HG03575 (cell line): ENCODE data around the gene FBXO41.
"Not testable (repeated sequence)": the region's sequence is repeated elsewhere in the genome, so short reads cannot be mapped to it uniquely, and the experiment has no call there.

Experiments
- ATAC-seq: cut with Tn5 transposase; IDR thresholded peaks from one replicate; pipeline ENCODE4 v1.9.1; 2021; ENCODE audit not compliant: unreplicated experiment, insufficient number of reproducible peaks, low FRiP score; ENCODE audit errors: extremely low read depth

The FBXO41 gene

DNA sequence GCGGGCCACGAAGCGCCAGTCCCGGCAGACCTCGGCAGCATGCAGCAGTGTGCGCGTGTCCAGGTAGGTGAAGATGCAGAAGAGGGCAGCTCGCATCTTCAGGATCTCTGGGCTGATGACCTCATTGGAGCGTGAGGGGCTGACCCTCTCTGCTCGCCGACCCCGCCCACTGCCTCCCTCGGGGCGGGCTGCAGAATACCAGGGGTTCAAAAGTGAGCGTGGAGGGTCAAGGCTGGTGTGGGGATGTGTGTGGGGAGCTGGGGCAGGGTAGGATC is 20.0 kb downstream of the FBXO41 start:
- no peak for ATAC-seq

DNA sequence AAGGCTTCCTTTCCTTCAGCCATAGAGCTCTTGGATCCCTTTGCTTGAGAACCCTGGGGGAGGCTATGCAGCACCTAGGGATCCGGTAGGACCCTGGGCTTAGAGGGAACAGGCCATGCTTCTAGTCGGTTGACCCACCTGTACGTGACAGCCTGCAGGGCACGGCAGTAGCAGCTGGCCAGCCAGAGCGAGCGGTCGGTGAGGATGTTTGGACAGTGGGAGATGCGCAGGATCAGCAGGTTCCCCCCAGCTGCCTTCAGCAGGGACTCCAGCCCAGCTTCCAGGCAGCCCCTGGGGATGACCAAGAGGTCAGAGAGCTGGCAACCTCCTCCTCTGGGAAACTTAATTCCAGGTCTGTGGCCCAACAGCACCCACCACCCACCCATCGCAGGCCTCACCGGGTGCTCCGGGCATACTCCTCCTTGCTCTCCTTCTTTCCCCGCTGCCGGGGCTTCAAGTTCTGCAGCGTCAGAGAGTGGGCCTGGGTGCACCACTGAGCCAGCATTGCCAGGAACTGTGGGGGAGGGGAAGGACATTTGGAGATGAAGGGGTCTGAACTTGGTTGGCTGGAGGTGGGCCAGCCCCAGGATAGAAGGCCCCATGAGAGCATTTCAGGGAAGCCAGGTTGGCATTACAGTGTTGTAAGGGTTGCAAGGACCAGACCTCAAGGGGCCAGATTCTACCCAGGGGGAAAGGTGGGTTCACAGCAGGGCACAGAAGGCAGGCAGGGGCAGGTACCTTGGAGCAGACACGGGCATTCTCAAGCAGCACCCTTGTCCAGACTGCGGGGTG is 20.5 kb downstream of the FBXO41 start:
- ATAC-seq = no peak

DNA sequence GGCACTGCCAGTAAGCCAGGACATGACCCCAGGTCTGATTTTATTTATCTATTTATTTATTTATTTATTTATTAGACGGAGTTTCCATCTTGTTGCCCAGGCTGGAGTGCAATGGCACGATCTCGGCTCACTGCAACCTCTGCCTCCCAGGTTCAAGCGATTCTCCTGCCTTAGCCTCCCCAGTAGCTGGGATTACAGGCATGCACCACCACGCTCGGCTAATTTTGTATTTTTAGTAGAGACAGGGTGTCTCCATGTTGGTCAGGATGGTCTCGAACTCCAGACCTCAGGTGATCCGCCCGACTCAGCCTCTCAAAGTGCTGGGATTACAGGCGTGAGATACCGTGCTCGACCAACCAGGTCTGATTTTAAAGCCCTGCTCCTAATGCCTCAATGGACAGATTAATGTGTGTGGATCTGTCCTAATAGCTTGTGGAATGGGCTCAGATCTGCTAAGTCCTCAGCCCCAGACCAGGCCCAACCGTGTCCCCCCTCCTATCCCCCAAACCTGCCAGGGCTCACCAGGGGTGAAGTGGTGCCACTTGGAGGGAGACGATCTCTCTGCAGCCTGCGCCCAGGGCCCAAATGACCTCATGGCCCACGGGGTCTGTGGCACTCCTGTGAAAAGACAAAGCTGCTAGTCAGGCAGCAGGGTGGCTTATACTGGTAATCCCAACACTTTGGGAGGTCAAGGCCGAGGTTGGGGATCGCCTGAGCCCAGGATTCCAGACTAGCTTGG is 21.4 kb downstream of the FBXO41 start:
- not testable (repeated sequence) for ATAC-seq

DNA sequence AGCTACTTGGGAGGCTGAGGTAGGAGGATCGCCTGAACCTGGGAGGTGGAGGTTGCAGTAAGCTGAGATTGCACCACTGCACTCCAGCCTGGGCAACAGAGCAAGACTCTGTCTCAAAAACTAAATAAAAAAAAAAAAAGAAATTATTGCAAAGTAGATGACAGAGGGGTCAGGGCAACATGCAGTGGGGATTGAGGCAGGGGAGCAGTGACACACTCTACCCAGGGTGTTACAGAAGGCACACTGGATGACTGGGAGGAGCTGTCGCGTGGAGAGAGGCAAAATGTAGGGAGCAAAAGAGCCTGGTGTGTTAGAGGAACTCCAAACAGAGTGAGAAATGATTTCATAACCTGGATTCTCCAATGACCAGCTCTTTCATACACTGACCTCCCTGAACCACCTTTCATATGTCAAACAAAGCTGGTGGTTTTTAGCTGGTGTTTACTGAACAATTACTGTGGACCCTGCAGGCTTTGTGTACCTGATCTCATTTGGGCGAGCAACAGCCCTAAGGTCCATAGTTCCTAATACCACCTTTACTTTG is 22.1 kb downstream of the FBXO41 start:
- ATAC-seq = no peak

DNA sequence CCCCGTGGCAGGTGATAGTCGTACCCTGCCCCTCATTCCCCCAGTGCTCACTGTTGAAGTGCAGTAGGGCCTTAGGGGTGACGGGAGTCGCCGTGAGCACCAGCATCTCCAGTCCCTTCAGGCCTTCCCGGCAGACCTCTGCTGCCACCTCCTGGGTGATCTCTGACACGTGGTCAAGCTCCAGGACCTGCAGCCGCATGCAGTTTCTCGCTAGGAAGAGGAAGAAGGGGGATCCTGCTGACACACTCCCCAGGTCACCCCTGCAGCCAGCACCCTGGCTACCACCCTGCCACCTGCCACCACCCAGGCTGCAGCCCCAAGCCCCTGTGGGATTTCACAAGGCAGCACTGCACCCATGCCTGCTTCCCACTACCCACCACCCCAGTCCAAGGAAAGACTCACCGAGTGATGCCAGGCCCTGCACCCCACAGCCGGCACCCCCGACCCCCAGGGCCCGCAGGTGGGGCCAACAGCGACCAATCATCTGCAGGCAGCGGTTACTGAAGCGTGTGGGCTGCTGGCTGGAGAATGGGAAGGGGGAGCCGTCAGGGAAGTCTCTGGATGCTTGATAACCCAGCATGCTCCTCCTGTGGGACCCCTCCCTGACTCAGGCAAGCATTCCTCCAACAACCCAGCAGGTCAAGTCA is 23.8 kb downstream of the FBXO41 start:
- no peak for ATAC-seq

DNA sequence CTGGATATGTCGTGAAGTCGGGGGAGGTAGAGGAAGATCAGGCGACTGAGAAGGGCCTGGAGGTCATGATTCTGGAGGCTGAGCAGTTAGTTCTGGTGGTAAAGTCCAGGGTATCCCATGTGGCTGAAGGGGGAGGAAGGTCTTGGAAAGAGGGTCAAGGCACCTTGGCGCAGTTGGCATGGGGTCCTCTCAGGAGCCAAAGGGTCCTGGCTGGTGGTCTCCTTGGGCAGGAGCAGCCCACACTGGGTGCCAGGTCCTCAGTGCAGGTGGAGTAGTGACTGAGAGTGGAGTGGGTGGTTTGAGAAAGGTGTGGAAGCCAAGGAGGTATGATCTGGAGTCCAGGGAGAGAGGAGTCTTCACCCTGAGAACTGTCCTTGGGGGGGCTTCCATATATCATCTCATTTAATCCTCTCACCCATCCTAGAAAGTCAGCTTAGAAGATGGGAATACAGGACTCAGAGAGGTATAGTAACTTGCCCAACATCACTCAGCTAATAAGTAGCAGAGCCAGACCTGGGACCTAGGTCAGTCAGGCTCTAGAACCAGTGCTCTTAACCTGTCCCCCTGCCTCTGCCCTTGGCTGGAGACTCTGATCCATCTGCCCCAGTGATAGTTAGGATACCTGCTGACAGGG is 24.5 kb downstream of the FBXO41 start:
- ATAC-seq = no peak

DNA sequence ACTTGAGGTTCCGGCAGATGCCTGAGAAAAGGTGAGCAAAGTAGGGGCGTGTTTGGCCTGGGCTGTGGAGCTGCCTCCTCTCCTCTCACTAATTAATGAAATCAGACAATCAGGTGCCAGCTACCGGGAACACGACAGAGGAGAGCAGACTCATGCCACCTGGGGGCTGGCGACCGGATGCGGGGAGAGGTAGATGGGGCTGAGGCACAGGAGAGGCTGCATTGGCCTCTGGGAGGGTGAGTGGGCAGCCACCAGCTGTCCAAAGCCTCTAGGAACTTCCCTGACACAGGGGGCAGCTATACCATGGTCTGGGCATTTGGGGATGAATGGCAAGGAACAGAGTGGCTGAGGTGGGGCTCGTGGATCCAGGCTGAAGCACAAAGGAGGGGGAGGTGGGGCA is 25.0 kb downstream of the FBXO41 start:
- ATAC-seq = no peak

DNA sequence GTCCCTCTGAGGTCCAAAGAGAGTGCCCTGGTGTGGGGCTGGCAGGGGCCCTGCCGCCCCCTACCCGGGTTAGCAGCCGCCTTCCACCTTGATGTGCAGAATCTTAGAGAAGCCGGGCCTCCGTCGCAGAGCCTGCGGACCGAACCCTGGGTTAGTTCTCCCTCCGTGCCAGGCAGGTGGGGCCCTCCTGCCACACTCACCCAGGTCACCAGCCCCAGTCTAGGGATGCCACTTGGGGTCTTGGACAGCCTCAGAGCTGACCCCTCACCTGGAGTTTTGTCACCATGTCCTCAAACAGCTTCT is 25.4 kb downstream of the FBXO41 start:
- no peak for ATAC-seq

DNA sequence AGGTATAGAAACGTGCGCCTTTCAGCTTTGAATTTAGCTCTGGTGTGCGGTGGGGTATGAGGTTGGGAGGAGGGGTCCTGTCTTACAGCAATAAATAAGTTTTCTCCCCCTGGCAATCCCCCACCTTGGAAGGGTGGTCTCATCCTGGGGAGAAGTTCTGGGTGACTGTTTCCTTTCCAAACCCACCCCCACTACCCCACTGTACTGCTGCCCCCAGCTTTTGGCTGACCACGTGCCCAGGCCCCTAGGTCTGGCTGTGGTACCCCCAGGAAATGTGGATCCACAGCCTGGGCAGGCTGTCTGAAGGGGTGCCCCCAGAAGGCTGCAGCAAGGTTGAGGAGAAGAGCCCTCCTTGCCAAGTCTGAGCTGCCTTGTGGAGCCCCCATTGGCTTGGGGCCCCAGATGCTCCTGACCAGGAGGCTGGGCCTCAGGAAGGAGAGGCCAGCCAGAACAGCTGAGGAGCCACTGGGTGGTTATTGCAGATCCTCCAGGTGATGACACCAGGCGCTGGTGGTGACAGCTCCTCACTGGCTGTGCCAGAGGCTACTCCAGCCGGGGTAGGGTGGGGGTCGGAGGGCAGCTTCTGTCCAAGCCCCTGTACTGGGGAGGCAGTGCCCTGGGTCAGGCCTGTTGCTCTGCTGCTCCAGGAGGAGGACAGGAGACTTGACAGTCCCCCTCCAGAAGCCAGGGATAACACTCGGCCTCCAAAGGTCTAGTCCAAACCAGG is 25.9 kb downstream of the FBXO41 start:
- ATAC-seq = no peak

DNA sequence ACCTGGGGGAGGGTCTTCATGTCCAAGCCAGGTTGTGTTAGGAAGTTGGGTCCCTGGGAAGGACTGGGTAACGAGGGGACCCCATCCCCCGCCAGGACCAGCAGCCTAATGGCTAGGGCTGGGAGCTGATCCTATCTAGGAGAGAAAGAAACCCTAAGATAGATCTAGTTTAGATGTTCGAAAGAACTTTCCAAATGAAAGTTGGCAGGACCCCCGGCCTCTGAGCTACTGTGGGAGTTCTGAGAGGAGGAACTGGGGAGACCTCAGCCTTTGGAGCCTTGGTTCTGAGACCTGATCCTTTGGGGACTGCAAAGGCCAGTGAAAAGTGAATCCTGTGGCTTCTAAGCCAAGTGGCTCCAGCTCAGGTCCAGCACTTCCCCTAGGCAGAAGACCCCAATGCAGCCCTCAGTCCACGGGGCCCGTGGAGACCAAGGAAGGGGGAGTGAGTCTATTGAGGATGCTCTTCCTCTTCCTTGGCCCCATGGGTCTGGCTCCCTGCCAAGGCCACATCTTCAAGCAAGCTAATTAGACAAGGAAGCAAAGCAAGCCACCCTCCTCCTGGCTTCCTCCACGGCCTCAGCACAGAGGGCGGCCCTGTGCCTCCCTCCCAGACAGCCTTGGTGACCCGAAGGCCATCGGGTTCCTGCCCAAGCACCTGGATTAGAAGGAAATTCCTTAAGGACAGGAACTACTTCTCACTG is 26.7 kb downstream of the FBXO41 start:
- no peak for ATAC-seq

DNA sequence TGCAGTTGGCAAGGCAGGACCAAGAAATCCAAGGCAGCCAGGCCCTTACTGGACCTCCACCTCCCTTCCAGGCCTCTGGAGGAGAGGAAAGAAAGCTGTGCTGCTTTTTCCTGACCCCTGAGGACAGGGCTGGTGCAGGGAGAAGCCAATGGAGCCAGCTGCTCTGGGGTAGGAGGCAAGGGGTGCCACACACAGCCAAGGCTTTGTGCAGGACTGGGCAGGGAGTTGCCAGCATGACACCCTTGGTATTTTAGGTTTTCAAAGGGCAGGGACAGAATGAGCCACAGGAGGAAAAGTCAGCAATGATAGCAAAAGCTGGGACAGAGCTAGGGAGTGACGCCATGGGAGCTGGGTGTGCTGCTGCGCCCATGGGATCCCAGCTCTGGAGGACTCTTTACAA is 27.3 kb downstream of the FBXO41 start:
- no peak for ATAC-seq

DNA sequence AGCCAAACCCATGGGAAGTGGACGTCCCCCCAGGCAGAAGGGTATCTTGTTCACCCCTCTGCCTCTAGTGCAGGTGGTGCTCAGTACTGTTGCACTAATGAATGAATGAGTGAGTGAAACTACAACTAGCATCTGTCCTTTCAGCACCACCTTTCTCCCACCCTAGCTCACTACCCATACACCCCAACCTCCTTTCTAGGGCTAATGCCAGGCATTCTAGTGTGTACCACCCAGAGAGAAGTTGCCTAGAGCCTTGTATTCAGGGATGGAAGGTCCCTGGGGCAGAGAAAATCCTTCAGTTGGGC is 27.7 kb downstream of the FBXO41 start:
- no peak for ATAC-seq

DNA sequence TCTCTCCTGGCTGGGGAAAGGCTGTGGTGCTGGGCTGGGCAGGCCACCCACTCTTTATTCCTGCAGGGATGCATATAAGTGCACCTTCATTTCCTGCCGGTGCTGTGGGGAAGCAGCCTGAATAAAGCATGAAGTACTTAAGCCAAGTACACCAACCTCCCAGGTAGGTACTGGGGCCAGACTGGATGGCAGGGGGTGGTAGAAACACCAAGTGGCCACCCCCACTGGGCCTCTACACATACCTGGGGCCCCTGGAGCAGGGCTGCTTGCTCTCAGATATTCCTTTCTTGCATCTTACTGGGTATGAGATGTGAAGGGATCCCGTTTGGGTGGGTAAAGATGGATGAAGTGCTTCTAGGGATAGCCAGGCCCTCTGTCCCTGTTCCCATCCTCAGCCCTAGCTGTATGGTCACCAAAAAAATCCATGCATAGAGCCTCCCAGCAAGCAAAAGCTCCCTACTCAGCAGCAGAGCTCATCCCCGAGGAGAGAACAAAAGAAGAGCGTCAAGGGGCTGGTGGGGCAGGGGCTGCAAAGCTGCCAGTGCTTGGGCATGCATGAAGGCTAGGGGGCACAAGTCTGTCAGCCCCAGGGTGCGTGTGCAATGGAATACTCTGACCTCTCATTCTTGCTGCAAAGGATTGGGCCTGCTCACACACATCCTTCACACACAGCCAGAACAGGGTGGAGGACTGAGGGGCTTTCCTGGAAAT is 28.2 kb downstream of the FBXO41 start:
- no peak for ATAC-seq

DNA sequence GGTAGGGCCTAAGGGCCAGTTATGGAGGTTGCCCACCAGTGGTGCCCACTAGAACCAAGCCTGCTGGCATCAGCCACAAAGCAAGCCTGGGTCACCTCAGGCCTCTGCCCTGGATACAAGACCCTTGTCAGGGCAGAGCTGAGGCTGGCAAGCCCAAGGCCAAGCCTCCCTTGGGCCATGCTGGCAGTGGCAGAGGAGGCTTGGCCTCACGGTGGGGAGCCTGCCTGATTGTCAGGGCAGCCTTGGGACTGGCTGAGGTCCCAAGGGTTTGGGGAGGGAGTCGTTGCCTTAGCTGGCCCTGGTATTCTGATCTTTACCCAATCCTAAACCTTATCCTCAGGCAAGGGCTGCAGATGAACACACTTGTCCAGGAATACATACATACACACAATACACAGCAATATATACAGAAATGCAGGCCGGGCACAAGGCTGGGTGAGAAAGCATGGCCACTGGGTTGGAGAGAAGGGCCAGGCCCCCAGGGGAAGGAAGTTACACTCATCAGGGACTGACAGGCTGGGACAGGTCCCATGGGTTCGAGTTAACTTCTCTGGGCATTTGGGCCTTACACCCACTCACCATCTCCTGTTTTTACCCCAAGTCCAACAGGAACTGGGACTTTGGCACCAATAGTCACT is 29.2 kb downstream of the FBXO41 start:
- no peak for ATAC-seq

DNA sequence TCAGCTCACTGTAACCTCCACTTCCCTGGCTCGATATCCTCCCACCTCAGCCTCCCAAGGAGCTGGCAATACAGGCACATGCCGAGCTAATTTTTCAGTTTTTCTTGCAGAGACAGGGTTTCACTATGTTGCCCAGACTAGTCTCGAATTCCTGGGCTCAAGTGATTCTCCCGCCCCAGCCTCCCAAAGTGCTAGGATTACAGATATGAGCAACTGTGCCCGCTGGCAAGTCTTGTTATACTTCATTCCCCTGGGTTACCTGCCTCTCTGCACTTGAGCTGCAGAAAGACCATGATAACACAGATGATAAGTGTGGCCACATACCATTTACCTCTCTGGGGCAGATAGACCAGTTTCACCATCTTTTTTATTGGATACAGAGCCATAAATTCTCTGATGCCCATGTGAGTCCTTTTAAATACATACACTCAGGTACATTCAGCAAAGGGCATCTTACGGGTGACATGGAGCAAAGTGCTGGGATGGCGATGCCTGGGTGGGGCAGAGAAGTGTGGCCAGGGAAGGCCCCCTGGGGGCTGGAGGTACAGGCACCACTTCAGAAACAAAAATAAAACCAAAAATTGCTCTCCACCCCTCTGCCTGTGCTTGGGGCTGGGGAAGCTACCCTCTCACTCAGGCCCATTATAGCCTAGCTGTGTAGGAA is 29.8 kb downstream of the FBXO41 start:
- ATAC-seq = no peak

DNA sequence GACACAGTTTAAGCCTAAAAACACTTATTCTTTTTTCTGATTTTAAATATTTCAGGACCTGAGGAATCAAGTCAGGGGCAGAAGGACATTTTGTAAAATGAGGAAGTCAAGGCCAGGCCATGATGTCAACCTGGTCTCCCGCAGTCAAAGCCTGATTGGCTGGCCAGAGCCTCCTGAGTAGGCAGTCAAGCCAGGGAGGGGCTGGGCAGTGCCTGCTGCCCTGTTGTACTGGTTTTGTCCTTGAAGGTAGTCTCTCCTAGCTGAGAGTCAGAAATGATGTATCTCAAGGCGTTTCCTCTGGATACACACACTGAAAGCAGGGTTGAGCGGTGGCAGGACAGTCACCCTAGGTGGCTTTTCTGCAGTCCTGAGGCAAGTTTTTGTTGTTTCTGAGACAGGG is 30.4 kb downstream of the FBXO41 start:
- no peak for ATAC-seq

DNA sequence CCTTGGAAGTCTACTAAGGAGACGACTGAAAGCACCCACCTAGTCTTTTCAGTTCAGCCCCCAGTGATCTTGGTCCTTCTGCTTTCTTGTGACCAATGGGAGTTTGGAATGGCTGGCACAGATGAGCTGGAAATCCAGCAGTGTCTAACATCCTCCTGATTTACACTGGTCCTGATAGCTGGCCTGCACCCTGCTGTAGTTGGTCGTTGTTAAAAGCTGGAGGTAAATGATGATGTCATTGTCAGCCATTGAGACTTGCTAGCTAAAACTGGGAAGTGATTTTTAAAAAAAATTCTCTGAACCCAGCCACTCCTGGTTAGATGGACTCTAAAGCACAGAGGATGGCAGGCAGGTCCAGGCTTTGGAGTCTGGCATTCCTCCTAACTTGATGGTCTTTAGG is 30.9 kb downstream of the FBXO41 start:
- ATAC-seq = no peak
